Lower lobe of right lung (tissue), 2 donors: ENCODE data around the gene PID1. TPM values are rescaled to one million over a fixed set of nuclear protein-coding genes. Genes with fewer than 3 reads are reported as not detected.

Experiments used
- ATAC-seq, 2 donors: fragments of 200-7000 bp; cut with Tn5 transposase; one replicate each; pipeline ENCODE4 v1.9.1; 2020 to 2022; ENCODE audit warnings: mild to moderate bottlenecking in 2 of 2, moderate library complexity in 2 of 2
- DNase-seq: peaks from one replicate; pipeline ENCODE4 v3.0.0-alpha.2; 2020
- H3K27ac ChIP-seq: fragments of 200-600 bp; one replicate; pipeline ENCODE4 v1.8.0; 2022
- H3K27me3 ChIP-seq: fragments of 200-600 bp; one replicate; pipeline ENCODE4 v1.8.0; 2022; ENCODE audit warnings: low read depth
- H3K36me3 ChIP-seq: fragments of 200-600 bp; one replicate; pipeline ENCODE4 v1.8.0; 2022; ENCODE audit warnings: mild to moderate bottlenecking
- H3K4me1 ChIP-seq: fragments of 200-600 bp; one replicate; pipeline ENCODE4 v1.8.0; 2022
- H3K4me3 ChIP-seq: fragments of 200-600 bp; one replicate; pipeline ENCODE4 v1.8.0; 2022; ENCODE audit warnings: mild to moderate bottlenecking
- H3K9me3 ChIP-seq: fragments of 200-600 bp; one replicate; pipeline ENCODE4 v1.8.0; 2022
- CTCF ChIP-seq: fragments of 200-600 bp; IDR thresholded peaks from one replicate; pipeline ENCODE4 v1.8.0; 2022; ENCODE audit warnings: antibody characterized with exemption, mild to moderate bottlenecking
- intact Hi-C: fragments of 100-400 bp; cut with DNase I; formaldehyde crosslinking; loops from one replicate; pipeline ENCODE4 v1.11.0; 2022
- total RNA-seq: library from RNA; stranded (reverse); fragmentation: NEBNext Ultra II Directional; extraction: Animal tissue kit (Norgen Biotek cat#: 25700); gene quantifications from one replicate; pipeline ENCODE4 v1.2.1, GENCODE V29; 2021
- donor health status: DM: no; HTN: yes; CAD: no; lungs with severe emphysema.

The PID1 gene
- total RNA-seq, 1 donor from 2014 or later, result 48.0 TPM

DNA sequence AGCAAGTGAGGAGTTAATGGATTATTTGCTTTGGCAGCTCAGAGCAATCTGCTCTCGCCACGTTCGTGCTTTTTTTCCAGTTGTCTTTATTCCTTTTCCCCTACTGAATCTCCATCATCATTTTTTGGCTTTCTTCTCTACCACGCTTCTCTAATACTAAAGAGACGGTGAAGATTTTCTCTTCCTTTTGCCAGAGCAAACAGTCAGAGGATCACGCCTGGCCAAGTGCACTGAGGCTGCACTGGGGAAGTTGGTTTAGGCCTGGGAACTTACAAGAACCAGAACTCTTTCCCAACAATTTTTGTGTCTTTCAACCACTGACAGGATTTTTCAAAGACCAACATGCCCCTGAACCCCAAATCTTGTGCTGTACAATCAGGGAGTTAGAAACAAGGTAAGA lies 172.3 kb downstream of the PID1 start:
- Histone ChIP-seq H3K36me3 (no peaks in the 10 kb centered on the region), H3K27ac (no peak overlapping the region), H3K27me3 (no peaks in the 10 kb centered on the region), H3K4me1 (no peaks in the 10 kb centered on the region), H3K9me3 (no peaks in the 10 kb centered on the region), H3K4me3 (no peak overlapping the region)
- DNase-seq, result no peak
- intact Hi-C loops, result no loop called here
- TF ChIP-seq CTCF, result no peak
- no peak for ATAC-seq

DNA sequence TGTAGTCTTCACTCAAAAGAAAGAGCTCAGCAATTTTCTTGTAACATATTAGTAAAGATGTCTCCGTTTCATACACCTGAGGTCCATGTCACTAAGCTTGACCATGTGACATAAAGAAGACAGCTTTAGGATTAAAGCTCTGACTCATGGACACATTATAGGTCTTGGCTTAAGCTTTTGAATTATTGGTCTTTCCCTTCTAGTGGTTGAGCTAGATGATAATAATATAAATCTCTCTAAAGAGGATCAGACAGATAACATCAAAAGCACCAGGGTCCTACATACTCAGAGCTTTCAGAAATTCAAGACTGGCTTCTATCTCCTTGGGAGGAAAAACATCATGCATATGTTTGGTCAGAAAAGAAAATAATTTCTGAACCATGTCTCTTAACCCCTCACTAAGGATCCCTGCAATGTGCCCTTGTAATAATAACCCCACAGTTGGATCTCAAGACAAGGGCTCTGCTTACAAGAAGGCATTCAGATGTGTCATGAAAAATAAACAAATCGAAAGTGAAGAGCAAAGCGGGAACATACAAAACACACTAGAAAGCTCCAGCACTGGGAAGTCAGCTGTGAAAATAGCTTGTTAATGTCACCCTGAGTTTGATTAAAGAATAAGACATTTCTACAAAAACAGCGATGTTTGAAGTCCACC lies 174.5 kb downstream of the PID1 start:
- no peaks in the 10 kb centered on the region for H3K36me3 ChIP-seq
- no peaks in the 10 kb centered on the region for H3K4me1 ChIP-seq
- H3K4me3 ChIP-seq, result no peak overlapping the region
- no peak overlapping the region for H3K27ac ChIP-seq
- DNase-seq (no peak), ATAC-seq (peak in 1 of 2 donors; percentile 61)
- intact Hi-C loops, result no loop called here
- no peaks in the 10 kb centered on the region for H3K27me3 ChIP-seq
- no peak for TF ChIP-seq CTCF
- no peaks in the 10 kb centered on the region for H3K9me3 ChIP-seq

DNA sequence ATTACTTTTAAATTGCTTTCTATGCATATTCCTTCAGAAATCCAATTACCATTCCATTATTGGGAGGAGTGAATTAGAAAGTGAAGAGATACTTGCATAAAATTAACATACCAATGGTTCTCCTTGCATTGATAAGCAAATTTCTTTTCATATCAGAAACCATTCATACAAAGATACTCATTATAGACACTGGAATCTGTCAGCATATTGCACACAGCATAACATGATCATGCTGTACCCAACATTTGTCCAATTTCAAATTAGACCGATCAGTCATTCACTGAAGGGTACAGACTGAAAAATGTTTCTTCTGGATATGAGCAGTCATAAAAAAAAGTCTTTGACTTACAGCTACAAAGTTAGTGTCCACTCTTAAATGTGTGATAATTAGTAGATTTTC lies 175.6 kb downstream of the PID1 start:
- Histone ChIP-seq H3K27ac (no peak overlapping the region), H3K4me1 (no peaks in the 10 kb centered on the region), H3K36me3 (no peaks in the 10 kb centered on the region), H3K27me3 (no peaks in the 10 kb centered on the region), H3K9me3 (no peaks in the 10 kb centered on the region), H3K4me3 (no peak overlapping the region)
- DNase-seq (no peak), ATAC-seq (no peak)
- TF ChIP-seq CTCF, result no peak
- intact Hi-C loops, result no loop called here

DNA sequence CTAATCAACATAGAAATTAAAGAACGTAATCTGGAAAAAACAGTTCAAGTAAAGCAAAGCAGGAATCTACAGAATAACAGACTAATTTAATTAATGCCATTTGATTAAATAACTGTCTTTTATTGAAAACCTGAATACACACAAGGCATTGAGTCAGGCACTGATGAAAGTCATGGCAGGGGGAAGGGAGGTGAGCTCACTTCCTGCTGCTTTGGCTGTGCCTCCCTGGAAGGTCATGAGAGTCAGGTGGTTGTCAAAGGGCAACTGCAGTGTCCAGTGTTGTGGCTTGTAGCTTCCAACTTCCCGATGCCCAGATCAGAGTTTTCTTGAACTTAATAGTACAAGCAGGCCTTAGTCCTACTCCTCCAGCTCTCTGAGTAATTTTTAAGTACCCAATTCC lies 180.9 kb downstream of the PID1 start:
- Histone ChIP-seq H3K4me1 (peaks cover 8% of the 10 kb centered on the region), H3K9me3 (no peaks in the 10 kb centered on the region), H3K4me3 (no peak overlapping the region), H3K27ac (no peak overlapping the region), H3K27me3 (no peaks in the 10 kb centered on the region), H3K36me3 (no peaks in the 10 kb centered on the region)
- DNase-seq, result no peak
- TF ChIP-seq CTCF, result no peak
- intact Hi-C loops, result no loop called here
- ATAC-seq, result no peak

DNA sequence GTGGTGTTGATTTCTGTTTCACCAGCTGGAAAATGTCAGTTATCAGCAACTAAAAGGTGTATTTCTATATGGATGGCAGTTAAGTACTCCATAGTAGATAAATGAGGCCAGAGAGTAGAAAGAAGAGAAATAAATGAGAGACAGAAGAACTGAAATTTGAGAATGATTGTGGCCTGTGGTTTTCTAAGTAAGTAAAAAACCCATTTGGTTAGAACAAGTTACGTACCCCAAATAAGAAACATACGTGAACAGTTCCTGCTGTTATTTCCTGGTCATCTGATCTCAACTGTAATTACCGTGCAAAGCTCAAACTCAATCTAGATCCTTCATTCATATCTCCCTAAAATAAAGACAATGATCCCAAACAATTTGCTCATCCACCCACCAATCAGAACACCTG lies 181.3 kb downstream of the PID1 start:
- Histone ChIP-seq H3K36me3 (no peaks in the 10 kb centered on the region), H3K4me3 (no peak overlapping the region), H3K27ac (no peak overlapping the region), H3K4me1 (peaks cover 8% of the 10 kb centered on the region), H3K9me3 (no peaks in the 10 kb centered on the region), H3K27me3 (no peaks in the 10 kb centered on the region)
- intact Hi-C loops, result no loop called here
- ATAC-seq (no peak), DNase-seq (no peak)
- no peak for TF ChIP-seq CTCF
